Measurements from ENCODE around the gene DCTN4. TPM values are rescaled to one million over a fixed set of nuclear protein-coding genes. Genes with fewer than 3 reads are reported as not detected.

Gene DCTN4
- total and polyA plus RNA-seq, 9 of the 15 experiments (the other 6 are each of a cell fraction or from before 2014, with no cell fraction given), result 20.4 to 64.9 (median 49.9) TPM

GRCh38 chr5:150738862-150739261 is 20.0 kb downstream of the DCTN4 start:
- Histone ChIP-seq H3K9ac (ENCODE audit: insufficient read depth in 1 of 2, low read depth in 2 of 2, low read length in 2 of 2) (no peak overlapping the region), H3K27me3 (ENCODE audit: control insufficient read depth in 2 of 2, insufficient read depth in 2 of 2, low read length in 2 of 2) (no peaks in the 10 kb centered on the region), H3K4me1 (replicated peaks in 1 of 2; ENCODE audit: control insufficient read depth in 2 of 2, insufficient read depth in 2 of 2, low read length in 2 of 2) (peaks cover 13 to 14% of the 10 kb centered on the region in 2 experiments), H3K9me3 (replicated peaks; ENCODE audit: control insufficient read depth, insufficient read depth, low read depth, low read length) (no peaks in the 10 kb centered on the region), H3K4me3 (no peak overlapping the region), H3K36me3 (ENCODE audit: control insufficient read depth, insufficient read depth, low read length) (peaks cover 32% of the 10 kb centered on the region), H3K79me2 (ENCODE audit: control insufficient read depth, insufficient read depth, low read length) (peaks cover 69% of the 10 kb centered on the region), H2AFZ (ENCODE audit: low read depth, low read length) (no peak overlapping the region), H3K4me2 (ENCODE audit: insufficient read depth, low read length) (no peak overlapping the region), H4K20me1 (replicated peaks; ENCODE audit: control insufficient read depth, insufficient read depth, low read length) (0 out of 2 replicates have a peak, but pooled peaks cover 3% of the 10 kb centered on the region), H3K27ac (ENCODE audit: extremely low read depth, low read depth, low read length) (no peak overlapping the region), H3K9me1 (ENCODE audit: control insufficient read depth, insufficient read depth, low read length) (no peaks in the 10 kb centered on the region)
- no peak for ATAC-seq
- no peak for TF ChIP-seq ZBTB12 (CRISPR knock-in tag; IDR thresholded peaks at IDR 0.05)
- TF ChIP-seq ZBTB33 (CRISPR knock-in tag; IDR thresholded peaks at IDR 0.05), result peak; percentile 61
- no TSS peak for BruUV-seq (replicated peaks)
- intact Hi-C loops (cut with micrococcal nuclease) (no loop called here), in situ Hi-C loops (cut with MboI) (no loop called here)
- DNase-seq (ENCODE audit: extremely low read depth in 1 of 4, low spot score in 3 of 4), result no peak
- POLR2A ChIA-PET, result interaction anchor here (1.3 kb wide), 1 partner anchor 12 kb away, joined by 3 read pairs; no protein-coding TSS in a partner anchor
- CTCF ChIA-PET (ENCODE audit: low intra/inter-chr PET ratio), result no interaction called here
- WGBS (ENCODE audit: insufficient coverage, low coverage, missing lambda C conversion rate), result 74% methylated on average over 7 of the region's 7 CpGs
- FAIRE-seq, result no peak
